AG04450 (cell line): ENCODE results near the gene ADARB2. TPM values are rescaled to one million over a fixed set of nuclear protein-coding genes. Genes with fewer than 3 reads are reported as not detected.

Experiments used
- CTCF ChIA-PET: fragments of 300-600, 350-600 bp; formaldehyde crosslinking; extraction: SDS; loops from one replicate; lab custom pipeline; 2022; ENCODE audit warnings: antibody characterized with exemption, inconsistent platforms; lab: Charles Lee
- POLR2A ChIA-PET: fragments of 350-600 bp; formaldehyde crosslinking; extraction: SDS; loops from one replicate; lab custom pipeline; 2021; ENCODE audit warnings: antibody characterized with exemption, inconsistent platforms; lab: Yijun Ruan, JAX
- DNase-seq: peaks from one replicate; pipeline ENCODE4 v3.0.0-alpha.2; 2011; ENCODE audit warnings: low read depth, low spot score
- H3K27ac ChIP-seq: one replicate; pipeline ENCODE4 v1.5.1; 2012; ENCODE audit warnings: low read depth, low read length, control low read depth
- H3K27me3 ChIP-seq: one replicate; pipeline ENCODE4 v1.6.0; 2012; ENCODE audit warnings: low read length; ENCODE audit not compliant: control insufficient read depth, insufficient read depth
- H3K4me3 ChIP-seq: 2 replicates; pipeline ENCODE4 v1.5.1; 2011; ENCODE audit warnings: mild to moderate bottlenecking, low read depth, low read length, control low read depth
- H3K9me3 ChIP-seq: 2 replicates; pipeline ENCODE4 v1.5.1; 2012; ENCODE audit warnings: low read length; ENCODE audit not compliant: control insufficient read depth, insufficient read depth
- CTCF ChIP-seq: IDR thresholded peaks from 2 replicates; pipeline ENCODE4 v1.5.1; 2011; ENCODE audit warnings: low read depth, low read length, control low read depth, inconsistent platforms
- polyA plus RNA-seq: library from polyadenylated mRNA; depleted of rRNA; stranded (reverse); fragments of >200 nt; gene quantifications from 2 replicates; pipeline ENCODE4 v1.2.3, GENCODE V29; 2011

ADARB2 gene
- polyA plus RNA-seq, 1 experiment, result not detected

GRCh38 chr10:1544209-1544673 is 193.1 kb downstream of the ADARB2 start:
- H3K4me3 ChIP-seq, result no peak overlapping the region
- ChIA-PET CTCF (no interaction called here), POLR2A (no interaction called here)
- no peak for DNase-seq
- no peaks in the 10 kb centered on the region for H3K27me3 ChIP-seq
- no peak overlapping the region for H3K27ac ChIP-seq
- peaks cover 66% of the 10 kb centered on the region for H3K9me3 ChIP-seq
- no peak for TF ChIP-seq CTCF

DNA sequence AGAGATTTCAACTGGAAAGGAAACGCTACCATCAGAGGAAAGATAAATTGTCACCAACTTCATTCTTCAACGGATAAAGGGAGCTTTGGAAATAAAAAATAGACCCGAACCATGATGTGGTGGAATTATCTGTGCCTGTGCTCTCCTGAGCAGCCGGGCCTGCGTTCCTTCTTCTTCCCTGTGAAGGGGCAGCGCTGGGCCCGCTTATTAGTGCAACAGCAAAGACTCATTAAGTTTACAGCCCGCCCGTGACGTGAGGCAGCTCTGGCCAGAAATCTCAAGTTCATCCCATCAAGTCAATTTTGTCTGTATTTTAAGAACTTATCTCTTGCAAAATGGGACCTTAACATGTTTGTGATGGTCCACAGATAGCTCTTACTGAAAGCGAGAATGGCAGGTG is 193.7 kb downstream of the ADARB2 start:
- Histone ChIP-seq H3K9me3 (peaks cover 66% of the 10 kb centered on the region), H3K4me3 (no peak overlapping the region), H3K27me3 (no peaks in the 10 kb centered on the region), H3K27ac (no peak overlapping the region)
- TF ChIP-seq CTCF, result no peak
- POLR2A ChIA-PET, result no interaction called here
- CTCF ChIA-PET, result no interaction called here
- no peak for DNase-seq

DNA sequence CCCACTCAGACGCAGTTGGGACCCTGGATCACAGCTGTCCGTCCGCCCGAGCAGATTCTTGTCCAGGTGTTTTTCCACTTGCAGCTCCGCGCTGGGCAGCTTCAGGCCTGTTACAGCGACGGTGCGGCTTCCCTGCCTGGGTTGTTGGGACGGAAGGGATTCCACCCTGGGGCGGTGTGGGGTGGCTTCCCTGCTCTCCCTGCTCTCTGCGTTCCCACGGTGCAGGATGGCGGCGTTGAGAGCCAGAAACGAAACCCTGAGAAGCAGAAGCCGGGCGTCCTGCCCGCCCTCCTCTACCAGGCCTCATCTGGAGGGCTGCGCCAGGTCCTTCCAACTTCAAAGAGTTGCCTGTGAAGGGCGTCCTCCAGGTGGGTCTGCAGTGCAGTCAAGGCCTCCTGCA is 194.4 kb downstream of the ADARB2 start:
- H3K4me3 ChIP-seq, result no peak overlapping the region
- H3K9me3 ChIP-seq, result peaks cover 66% of the 10 kb centered on the region
- H3K27me3 ChIP-seq, result no peaks in the 10 kb centered on the region
- TF ChIP-seq CTCF, result no peak
- no peak for DNase-seq
- ChIA-PET CTCF (no interaction called here), POLR2A (no interaction called here)
- no peak overlapping the region for H3K27ac ChIP-seq

DNA sequence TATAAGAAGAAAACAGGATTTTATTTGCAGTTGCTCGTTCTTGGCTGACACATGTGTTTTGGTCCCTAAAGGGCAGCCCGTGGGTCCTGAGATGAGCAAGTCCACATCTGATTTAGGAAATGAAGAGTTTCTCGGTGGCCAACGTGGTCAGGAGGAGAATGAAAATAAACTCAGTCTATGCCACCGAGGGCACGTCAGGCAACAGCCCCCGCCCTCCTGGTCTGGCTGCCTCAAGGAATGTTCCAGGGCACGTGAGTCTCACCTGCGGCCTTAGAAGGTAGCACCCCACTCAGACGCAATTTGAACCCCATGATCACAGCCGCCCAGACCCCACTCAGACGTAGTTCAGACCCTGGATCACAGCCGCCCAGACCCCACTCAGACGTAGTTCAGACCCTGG is 197.2 kb downstream of the ADARB2 start:
- Histone ChIP-seq H3K9me3 (peaks cover 62% of the 10 kb centered on the region), H3K27me3 (no peaks in the 10 kb centered on the region), H3K4me3 (no peak overlapping the region), H3K27ac (no peak overlapping the region)
- TF ChIP-seq CTCF, result no peak
- POLR2A ChIA-PET, result no interaction called here
- no peak for DNase-seq
- CTCF ChIA-PET, result no interaction called here

GRCh38 chr10:1539216-1539615 is 198.1 kb downstream of the ADARB2 start:
- Histone ChIP-seq H3K9me3 (peaks cover 65% of the 10 kb centered on the region), H3K4me3 (no peak overlapping the region), H3K27me3 (no peaks in the 10 kb centered on the region), H3K27ac (no peak overlapping the region)
- no peak for DNase-seq
- CTCF ChIA-PET, result no interaction called here
- POLR2A ChIA-PET, result no interaction called here
- no peak for TF ChIP-seq CTCF
